ENCODE measurements around the gene IL17RE.

Gene IL17RE

GRCh38 chr3:9945358-9945757 lies 42.7 kb downstream of the IL17RE start:
- TF ChIP-seq, protein P1, sequence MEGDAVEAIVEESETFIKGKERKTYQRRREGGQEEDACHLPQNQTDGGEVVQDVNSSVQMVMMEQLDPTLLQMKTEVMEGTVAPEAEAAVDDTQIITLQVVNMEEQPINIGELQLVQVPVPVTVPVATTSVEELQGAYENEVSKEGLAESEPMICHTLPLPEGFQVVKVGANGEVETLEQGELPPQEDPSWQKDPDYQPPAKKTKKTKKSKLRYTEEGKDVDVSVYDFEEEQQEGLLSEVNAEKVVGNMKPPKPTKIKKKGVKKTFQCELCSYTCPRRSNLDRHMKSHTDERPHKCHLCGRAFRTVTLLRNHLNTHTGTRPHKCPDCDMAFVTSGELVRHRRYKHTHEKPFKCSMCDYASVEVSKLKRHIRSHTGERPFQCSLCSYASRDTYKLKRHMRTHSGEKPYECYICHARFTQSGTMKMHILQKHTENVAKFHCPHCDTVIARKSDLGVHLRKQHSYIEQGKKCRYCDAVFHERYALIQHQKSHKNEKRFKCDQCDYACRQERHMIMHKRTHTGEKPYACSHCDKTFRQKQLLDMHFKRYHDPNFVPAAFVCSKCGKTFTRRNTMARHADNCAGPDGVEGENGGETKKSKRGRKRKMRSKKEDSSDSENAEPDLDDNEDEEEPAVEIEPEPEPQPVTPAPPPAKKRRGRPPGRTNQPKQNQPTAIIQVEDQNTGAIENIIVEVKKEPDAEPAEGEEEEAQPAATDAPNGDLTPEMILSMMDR (conservative IDR thresholded peaks at IDR 0.05; ENCODE audit: low read depth): no peak
- ChIA-PET POLR2A (ENCODE audit: low non-redundant PET) (no interaction called here), CTCF (interaction anchor here (1.5 kb wide), 1 partner anchor 31 kb away, joined by 9 read pairs; no protein-coding TSS in a partner anchor)
- peak overlapping the region; percentile 84; the same call in 1 of the 2 replicates for H3K27ac ChIP-seq
- no peak for DNase-seq (ENCODE audit: low spot score)

GRCh38 chr3:9946112-9947024 lies 43.7 kb downstream of the IL17RE start:
- CTCF ChIA-PET: interaction anchor here (0.6 to 1.9 kb wide), 22 partner anchors 8 to 254 kb away, joined by 3 to 9 read pairs (median 4); partner anchors contain the start of genes EMC3 and RPUSD3
- peak; percentile 65 for DNase-seq (ENCODE audit: low spot score)

GRCh38 chr3:9947025-9947995 lies 44.7 kb downstream of the IL17RE start:
- POLR2A ChIA-PET (ENCODE audit: low non-redundant PET): interaction anchor here (0.6 to 1.0 kb wide), 2 partner anchors 15 to 291 kb away, joined by 3 to 4 read pairs; no protein-coding TSS in a partner anchor
- H3K27ac ChIP-seq: peak overlapping the region; percentile 84
- TF ChIP-seq, protein P1 (conservative IDR thresholded peaks at IDR 0.05; ENCODE audit: low read depth): peak; percentile 47; the same call in 1 of the 2 replicates
- CTCF ChIA-PET: interaction anchor here (0.6 to 1.9 kb wide), 17 partner anchors 7 to 255 kb away, joined by 3 to 9 read pairs (median 4); partner anchors contain the start of gene EMC3
- peak; percentile 58 for DNase-seq (ENCODE audit: low spot score)

More at GRCh38 chr3:9946112-9947024, 43.7 kb downstream of the IL17RE start:
- POLR2A ChIA-PET (ENCODE audit: low non-redundant PET): interaction anchor here (0.6 to 1.0 kb wide), 4 partner anchors 13 to 292 kb away, joined by 3 to 6 read pairs (median 4); partner anchors contain the start of gene CRELD1
- TF ChIP-seq, protein P1 (conservative IDR thresholded peaks at IDR 0.05; ENCODE audit: low read depth): peak; percentile 80
- H3K27ac ChIP-seq: peak overlapping the region; percentile 84

GRCh38 chr3:9948586-9948985 lies 45.9 kb downstream of the IL17RE start:
- ChIA-PET CTCF (interaction anchor here (0.6 kb wide), 1 partner anchor 28 kb away, joined by 3 read pairs; no protein-coding TSS in a partner anchor), POLR2A (ENCODE audit: low non-redundant PET) (no interaction called here)
- TF ChIP-seq, protein P1 (conservative IDR thresholded peaks at IDR 0.05; ENCODE audit: low read depth): no peak

DNA sequence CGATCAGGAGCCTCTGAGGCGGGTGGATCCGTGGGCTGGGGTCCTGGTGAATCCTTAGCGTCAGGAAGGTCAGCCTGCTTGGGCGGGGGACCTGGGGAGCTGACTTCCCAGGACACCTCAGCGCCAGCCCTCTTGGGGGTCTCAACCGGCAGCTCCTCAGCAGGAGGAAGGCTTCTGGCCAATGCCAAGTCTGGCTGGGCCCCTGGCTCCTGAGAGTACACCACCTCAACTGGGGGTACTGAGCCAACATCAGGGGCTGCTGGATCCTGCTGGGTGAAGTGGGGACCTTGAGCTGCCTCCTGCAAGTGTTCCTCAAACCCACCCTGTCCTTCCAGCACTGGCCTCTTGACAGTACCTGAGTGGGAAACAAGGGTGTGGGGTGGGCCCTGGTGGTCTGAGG lies 46.5 kb downstream of the IL17RE start:
- TF ChIP-seq, protein P1 (conservative IDR thresholded peaks at IDR 0.05; ENCODE audit: low read depth): no peak
- ChIA-PET CTCF (interaction anchor here (0.6 kb wide), 1 partner anchor 27 kb away, joined by 3 read pairs; no protein-coding TSS in a partner anchor), POLR2A (ENCODE audit: low non-redundant PET) (no interaction called here)
- DNase-seq (ENCODE audit: low spot score): no peak
- peak overlapping the region; percentile 18 for H3K27ac ChIP-seq

More at GRCh38 chr3:9948586-9948985, 45.9 kb downstream of the IL17RE start:
- no peak for DNase-seq (ENCODE audit: low spot score)
- H3K27ac ChIP-seq: peak overlapping the region; percentile 18; the same call in 1 of the 2 replicates
